ENCODE data around the gene ZNF76. TPM values are rescaled to one million over a fixed set of nuclear protein-coding genes. Genes with fewer than 3 reads are reported as not detected.

The ZNF76 gene
- 10 to 100 TPM; 34.8 to 49.3 (median 41.2) TPM for polyA plus RNA-seq (ENCODE audit: insufficient read depth in 1 of 5, insufficient read length in 5 of 5, low replicate concordance in 1 of 5)
- long read RNA-seq, donor 1, partial matches to known transcripts, result 0 of 3 reads
- long read RNA-seq, donor 1, other reads (novel, unspliced or antisense), result 0 of 3 reads
- long read RNA-seq, donor 2, partial matches to known transcripts, result 0 of 2 reads
- long read RNA-seq, donor 2, other reads (novel, unspliced or antisense), result 0 of 2 reads
- long read RNA-seq, donor 3, partial matches to known transcripts, result 0 of 2 reads
- long read RNA-seq, donor 3, other reads (novel, unspliced or antisense), result 0 of 2 reads
- long read RNA-seq, donor 4, partial matches to known transcripts, result 15 of 17 reads
- long read RNA-seq, donor 4, other reads (novel, unspliced or antisense), result 0 of 17 reads
- long read RNA-seq, donor 5, partial matches to known transcripts, result 6 of 6 reads
- long read RNA-seq, donor 5, other reads (novel, unspliced or antisense), result 0 of 6 reads
- long read RNA-seq, donor 6, partial matches to known transcripts, result 10 of 16 reads
- long read RNA-seq, donor 6, other reads (novel, unspliced or antisense), result 0 of 16 reads
- long read RNA-seq, donor 7, partial matches to known transcripts, result 0 of 2 reads
- long read RNA-seq, donor 7, other reads (novel, unspliced or antisense), result 0 of 2 reads
- long read RNA-seq, donor 8, partial matches to known transcripts, result 6 of 7 reads
- long read RNA-seq, donor 8, other reads (novel, unspliced or antisense), result 0 of 7 reads

DNA sequence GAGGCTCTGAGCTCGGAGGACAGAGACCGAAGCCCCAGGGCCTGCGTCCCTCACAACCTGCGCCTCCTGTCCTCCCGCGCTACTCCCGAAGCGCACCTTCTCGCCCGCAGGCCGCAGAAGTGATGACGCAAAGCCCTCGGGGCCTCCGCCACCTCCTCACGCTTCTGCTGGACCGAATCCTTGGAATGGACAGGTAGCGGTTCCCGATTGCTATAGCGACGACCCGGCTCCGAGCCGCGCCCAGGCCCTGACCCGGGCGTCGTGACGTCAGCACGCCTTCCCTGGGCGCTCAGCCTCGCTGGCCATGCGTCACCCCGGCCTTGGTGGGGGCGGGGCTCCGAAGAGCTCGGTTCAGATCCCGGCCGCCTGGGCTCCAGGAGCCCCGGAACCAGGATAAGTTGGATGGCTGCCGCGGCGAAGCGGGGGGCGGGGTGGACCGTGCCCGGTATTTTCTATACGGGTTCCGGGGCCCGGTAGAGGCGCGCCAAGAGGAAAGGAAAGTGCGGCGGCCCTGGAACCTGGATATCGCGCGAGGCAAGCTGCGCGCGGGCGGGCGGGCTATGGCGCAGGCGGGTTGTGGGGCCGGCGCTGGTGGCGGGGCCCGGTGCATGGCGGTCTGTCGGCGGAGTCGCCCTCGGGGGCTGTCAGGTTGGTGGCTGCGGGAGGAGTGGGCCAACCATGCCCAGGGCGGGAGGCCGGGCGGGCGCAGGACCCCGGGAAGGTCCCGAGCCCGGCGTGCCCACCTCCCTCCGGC lies at the start of gene ZNF76:
Gene ZNF76 (plus strand): TSS at position 542 of the 754 bp plus-strand sequence. CDS start 21,417 bp downstream, outside the sequence.
- DNase-seq, result peak; percentile 98 to 99

DNA sequence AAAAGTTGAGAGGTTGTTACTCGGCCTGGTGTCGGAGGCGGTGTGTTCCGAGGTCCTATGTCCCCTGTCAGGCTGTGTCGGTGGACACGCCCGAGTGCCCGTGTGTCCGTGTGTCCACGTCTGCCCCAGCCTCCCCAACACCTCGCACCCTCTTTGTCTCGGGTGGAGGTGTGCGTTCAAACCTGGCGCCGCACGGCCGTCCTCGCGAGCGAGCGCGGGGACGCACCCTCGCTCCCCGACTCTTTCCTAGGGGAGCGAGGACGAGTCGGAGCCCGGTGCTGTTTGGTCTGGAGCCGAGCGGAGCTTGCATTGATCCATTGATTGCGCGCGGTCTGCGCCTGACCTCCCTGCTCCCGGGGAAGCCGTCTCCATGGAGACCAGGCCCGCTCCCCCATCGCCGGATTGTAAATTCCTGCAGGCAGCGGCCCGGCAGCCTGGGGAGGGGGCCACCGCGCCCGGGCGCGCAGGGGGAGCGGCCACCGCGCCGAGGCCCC lies 46.2 kb upstream of the ZNF76 start:
- no peak for DNase-seq

DNA sequence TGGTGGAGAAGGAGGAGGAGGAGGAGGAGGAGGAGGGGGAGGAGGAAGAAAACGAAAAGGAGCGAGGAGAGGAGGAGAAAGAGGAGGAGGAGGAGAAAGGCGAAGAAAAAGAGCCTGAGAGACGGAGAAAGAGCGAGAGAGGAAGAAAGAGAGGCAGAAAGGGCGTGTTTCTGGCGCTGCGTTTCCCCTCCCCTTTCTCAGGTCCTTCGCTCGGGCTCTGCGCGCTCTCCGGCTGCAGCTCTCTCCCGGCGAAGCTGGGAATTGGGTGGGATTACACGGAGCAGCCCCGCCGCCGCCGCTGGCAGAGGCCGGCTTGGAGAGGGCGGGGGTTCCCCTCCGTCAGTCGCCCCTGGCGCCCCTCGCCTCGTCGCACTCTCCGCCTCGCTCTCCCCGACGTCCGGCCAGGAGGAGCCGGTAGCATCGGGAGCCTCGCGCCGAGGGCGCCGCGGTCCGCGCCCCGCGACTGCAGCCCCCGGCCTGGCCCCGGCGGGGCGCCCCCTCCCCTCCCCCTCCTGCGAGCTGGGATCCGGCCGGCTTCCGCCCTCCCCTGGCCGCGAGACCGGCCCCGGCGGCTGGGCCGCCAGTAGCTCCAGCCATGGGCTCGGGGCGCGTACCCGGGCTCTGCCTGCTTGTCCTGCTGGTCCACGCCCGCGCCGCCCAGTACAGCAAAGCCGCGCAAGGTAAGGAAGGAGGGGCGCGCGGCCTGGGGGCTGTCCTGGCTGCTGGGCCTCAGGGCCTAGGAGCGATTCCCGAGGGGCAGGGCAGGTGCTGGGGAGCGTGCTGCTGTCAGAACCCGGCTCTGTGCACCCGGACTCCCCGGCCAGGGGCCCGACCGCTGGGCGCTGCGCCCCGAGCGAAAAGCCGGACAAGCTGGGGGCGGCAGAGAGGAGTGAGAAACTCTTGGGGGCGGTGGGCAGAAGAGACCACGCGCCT lies 45.4 kb upstream of the ZNF76 start, which contains the start of gene SCUBE3:
Gene SCUBE3 (plus strand): TSS at position 133 of the 933 bp plus-strand sequence. CDS start 463 bp downstream, at position 596.
- peak in 1 of 2 donors; percentile 47 for DNase-seq

DNA sequence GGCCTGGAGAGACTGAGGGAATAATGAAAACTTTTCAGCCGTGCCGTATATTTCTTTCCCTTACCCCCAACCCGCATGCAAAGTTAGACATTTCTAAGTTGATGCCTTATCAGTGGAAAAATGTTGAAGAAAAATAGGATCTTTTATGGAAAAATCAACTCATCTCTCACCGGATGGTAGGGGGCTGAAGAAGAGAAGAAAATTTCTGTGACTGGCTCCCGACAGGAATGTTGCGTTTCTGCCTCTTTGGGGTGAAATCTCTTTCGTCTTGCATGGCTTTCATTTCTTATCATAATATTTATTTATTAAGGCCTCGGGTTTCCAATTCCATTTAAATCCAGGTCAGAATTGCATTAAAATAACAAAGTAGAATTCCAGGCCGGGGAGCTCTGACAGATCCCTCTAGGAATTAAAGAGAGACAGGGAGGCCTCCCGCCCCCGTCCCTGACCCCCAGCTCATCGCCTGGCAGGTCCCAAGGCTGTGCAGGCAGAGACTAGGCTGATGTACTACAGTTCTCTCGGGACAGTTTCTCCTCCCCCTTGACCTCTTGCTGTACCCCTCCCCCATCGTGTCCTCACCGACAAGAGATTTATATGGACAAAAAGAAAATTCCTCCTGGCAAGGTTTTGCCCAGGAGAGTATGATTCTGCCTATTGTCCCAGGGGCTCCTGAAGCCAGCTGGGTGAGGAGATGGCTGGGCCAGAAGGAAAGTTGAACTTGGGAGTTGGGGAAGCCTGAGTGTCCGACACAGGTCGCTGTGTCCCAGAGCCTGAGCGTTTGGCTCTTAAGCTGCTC lies 44.5 kb upstream of the ZNF76 start:
- no peak for DNase-seq

DNA sequence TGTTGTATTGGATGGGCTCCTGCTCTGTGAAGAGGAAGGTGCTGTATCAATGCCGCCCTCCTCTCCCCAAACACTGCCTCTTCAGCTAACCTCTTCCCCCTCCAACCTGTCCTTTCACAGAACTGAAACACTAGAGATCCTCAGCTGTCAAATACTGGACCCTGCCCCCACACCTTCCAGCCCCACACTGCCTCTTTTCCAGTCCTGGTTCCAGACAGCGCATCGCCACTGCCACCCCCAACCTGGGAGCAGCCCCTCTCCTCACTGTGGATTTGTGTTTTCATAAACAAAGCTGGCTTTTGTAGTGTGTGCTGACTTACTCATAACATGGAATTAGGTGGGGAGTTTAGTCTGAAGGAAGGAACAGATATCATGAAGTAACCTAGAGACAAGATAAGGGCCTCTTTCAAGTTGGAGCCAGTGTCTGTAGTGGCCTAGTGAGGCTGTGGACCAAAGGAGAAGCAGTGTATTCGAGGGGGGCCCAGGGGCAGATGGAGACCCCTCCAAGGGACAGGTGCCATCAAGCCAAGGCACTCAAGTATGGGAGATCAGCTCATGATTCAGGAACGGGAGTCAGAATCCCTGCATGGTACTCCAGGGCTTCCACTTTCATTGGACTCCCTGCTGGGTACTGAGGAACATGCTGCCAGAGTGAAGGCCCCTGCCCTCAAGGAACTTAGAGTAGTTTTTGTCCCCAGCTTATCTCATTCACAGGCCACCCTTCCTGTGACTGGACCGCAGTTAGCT lies 43.7 kb upstream of the ZNF76 start:
- DNase-seq, result no peak

DNA sequence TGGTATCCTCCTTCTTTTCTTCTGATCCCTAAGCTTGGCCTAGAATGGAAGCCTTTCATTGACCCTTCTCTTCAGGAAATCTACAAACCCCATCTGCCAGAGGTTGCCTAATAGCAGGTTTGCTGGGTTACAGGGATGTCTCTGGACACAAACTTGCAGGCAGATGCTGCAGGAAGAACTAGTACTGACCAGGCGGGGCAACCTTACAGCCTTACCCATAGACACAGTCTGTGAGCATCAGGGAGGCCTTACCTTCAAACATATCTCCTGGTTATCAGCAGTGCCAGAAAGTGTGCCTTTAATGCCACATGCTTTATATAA lies 43.2 kb upstream of the ZNF76 start:
- DNase-seq, result no peak

DNA sequence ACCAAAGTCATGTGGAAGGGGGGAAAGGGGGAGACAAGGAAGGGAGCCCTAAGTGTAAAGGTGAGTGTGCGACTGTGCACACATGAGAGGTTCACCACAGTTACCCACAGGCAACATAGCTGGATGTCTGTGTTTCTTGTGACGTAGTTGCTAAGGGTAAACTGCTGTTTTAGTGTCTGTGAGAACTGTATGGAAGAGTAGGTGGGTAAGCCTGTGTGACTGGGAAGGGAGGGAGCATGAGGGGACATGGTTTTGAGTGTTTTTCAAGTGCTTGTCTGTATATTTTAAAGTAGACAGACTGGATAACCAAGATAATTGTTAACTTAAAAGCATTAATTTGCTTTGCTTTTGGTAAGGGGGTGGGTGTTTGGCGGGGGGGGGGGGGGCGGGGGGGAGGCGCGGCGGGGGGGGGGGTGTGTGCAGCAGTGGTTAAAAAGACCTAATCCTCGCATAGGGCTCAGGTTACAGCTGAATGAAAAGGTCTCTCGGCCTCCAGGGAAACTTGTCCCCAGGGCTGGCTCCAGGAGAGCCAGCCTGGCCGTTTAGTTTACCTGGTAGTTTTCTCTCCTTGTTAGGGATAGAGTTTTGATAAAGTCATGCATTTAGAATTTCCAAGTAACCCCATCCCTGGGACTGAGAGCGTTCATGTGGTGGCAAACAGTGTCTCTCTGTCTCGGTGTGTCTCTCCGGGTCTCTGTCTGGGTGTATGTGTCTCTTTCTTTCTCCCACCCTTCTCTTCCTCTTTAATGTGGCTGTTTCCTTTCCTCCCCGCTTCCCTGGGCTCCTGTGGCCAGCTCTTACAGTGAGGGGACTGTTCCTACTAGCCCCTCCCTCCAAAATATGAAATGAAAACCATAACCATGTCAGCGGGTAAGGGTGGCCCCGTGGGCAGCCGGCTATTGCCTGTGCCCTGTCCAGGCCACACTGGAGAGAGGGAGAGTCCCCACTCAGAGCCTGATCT lies 42.4 kb upstream of the ZNF76 start:
- DNase-seq, result peak in 1 of 2 donors; percentile 36

DNA sequence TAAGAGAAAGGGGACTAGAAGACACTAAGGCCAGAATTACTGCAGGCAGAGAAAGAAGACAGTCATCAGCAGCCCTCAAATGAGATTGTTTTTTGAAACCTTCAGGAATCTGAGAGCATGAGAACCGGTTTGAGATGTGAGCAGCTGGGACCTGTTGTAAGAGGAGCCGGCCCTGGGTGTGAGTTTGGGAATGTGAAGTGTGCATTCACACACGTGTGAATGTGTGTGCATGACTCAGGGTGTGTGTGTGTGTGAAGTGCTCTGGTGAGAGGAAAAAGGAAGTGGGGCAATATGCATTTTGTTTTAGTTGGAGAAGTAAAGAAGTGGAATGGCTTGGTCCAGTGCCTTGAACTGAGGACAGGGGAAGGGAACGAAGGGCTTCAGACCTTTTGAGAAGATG lies 41.5 kb upstream of the ZNF76 start:
- no peak for DNase-seq

DNA sequence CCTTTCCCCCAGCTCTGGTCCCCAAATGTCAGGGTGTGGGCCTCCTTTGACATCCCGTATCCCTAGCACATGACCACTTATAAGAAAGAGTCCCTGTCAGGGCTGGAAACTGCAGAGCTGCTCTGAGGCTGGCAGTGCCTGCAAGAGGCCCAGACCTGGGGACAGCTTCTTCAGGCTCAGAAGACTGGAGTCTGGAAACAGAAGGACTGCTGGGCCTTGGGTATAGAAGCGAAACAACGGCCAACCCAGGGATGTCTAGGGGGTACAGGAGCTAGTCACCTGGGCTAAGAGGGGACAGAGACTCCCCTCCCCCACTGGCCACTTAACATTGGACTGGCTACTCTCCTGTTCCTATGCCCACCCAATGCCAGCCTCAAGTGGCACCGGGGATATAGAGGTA lies 41.1 kb upstream of the ZNF76 start:
- DNase-seq, result no peak

DNA sequence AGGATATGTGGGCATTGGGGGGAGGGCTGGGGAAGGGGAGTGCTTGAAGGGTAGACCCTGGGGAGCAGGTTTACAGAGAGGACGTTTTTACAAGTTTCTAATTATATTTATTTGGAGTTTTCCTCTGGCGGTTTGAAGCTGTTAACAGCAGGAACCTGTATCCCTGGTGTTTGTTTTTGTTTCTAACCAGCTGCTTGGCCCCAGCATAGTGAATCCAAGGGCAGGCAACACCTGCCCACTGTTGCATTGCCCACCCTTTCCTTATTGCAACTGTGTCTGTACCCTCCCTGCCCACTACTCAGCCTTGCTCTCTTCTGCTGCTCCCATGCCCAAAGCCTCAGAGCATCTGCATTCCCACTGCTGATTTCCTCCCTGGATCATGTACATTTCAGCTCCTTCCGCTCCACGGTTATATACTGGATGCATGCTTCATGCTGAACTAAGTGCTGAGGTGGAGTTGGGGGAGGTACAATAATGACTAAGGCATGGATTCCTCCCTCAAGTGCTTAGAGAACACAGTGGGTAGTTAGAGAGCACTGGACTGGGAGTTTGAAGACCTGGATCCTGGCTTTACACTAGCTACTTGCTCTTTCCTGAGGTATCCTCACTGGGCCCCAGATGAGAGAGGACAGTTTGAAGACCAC lies 39.7 kb upstream of the ZNF76 start:
- DNase-seq, result no peak

DNA sequence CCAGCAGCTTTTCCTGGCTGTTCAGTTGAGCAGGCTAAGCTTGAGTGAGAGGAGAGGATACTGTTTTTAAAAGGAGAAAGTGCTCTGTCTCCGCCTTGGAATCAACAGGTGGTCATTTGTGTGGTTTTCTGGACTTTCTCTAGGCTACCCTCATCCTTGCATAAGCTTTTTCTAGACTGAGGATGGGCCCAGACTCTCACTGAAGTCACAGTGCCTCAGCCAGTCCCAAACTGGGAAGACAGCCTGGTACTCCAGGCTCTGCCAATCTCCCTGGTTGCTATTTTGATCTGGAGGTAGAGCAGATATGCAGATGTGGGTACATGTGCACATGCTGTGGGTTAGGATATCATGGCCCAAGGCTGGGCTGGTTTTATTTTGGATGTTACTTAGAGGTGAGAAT lies 38.8 kb upstream of the ZNF76 start:
- DNase-seq, result no peak

DNA sequence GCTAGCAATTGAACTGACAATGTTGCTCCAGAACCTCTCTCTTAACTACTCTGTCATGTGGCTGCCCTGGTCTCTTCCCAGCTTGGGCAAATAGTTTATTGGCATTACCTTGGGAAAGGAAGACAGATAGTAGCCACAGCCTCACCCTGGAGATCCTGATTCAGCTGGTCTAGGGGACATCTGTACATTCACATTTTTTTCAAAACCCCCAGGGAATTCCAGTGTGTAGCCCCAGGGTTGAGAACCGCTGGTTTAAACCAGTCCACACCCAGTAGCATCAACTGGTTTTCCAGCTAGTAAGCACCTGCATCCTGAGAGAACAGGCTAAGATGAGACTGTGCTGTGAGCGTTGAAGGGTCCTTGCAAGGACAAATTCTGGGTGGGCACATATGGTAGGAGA lies 36.1 kb upstream of the ZNF76 start:
- no peak for DNase-seq

DNA sequence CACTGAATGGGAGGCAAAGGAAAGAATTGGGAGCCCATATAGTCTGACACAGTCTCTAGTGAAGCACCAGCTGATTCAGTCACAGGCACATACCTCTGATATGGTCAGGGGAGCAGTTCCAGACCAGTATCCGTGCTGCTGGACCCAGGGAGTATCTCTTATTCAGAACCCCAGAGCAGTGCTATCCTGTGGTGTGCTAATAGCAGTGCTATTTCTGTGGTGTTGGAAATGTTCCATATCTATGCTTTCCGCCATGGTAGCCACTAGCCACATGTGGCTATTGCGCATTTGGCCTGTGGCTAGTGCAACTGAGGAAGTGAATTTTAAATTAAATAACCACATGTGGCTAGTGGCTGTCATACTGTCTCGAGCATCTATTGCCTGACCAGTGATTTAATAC lies 34.8 kb upstream of the ZNF76 start:
- no peak for DNase-seq

DNA sequence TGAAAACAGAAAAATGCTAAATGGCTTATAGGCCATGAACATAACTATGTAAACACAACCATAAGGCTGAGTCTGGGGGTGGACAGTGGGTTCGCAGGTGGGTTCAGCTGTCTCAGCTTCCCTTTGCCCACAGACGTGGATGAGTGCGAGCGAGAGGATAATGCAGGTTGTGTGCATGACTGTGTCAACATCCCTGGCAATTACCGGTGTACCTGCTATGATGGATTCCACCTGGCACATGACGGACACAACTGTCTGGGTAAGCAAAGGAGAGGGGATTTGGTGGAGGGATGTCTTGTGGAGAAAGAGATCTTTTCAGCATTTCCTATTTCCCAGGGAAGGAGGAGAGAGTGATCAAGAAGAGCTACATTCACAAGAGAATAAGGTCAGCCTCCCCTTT lies 31.1 kb upstream of the ZNF76 start:
- no peak for DNase-seq

DNA sequence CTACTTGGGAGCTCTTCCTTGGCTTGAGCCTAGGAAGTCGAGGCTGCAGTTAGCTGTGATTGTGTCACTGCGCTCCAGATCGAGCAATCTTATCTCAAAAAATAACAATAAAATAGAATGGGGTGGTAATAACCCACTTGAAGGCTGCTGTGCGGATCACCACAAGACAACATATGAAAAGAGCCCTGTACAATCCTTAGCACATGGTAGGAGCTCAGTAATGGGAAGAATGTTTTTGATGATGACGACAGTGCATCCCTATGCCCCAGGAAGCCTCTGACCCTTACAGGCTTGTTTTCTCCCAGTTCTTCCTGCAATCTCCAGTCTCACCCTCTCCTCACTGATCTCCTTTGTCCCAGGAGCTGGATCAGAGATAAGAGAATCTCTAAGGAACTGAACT lies 30.2 kb upstream of the ZNF76 start:
- no peak for DNase-seq

DNA sequence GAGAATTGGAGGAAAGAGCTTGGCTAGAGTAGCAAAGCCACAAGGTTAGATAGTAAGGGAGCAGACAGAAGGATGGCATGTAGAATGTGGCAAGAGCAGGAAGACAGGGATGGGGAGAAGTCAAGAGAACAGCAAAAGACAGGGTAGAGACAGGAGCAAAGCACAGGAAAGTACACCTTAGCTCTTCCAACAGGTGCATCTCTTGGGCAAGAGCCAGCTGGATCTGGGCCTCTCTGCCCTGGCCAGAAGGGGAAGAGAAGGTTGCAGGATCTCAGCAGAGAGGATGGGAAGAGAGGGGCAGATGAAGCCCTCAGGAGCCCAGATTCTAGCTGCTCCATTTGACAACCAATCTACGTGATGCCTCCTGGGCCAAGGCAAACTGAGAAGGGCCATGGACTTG lies 29.0 kb upstream of the ZNF76 start:
- DNase-seq, result no peak

DNA sequence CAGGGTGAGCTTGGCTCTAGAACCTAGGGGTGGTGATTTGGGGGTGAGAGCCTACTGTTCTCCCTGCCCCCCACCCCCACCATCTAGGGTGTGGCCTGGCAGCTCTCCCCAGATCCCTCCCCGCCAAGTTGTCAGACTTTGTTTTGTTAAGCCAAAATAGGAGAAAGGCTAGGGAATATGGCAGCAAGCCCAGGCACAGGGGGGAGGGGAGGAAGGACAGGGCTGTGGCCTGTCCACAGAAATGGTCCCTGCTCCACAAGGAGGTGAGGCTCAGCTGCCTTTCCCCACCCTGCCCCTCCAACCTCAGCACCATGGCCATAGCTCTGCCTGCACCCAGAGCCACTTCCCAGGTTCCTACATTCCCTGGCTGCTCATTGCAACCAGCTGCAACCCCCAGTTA lies 28.6 kb upstream of the ZNF76 start:
- no peak for DNase-seq

DNA sequence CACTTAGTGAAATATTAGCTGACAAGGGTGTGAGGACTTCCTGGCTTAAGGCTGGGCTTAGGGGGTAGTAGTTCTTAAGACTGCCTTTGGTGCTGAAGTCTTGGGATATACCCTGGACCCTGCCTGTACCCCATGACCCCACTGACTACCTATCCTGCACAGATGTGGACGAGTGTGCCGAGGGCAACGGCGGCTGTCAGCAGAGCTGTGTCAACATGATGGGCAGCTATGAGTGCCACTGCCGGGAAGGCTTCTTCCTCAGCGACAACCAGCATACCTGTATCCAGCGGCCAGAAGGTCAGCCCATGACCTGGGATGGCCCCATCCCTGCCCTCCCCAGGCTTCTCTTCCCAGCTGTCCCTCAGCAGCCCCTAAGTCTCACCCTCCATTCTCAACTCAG lies 28.0 kb upstream of the ZNF76 start:
- no peak for DNase-seq

All from right lung (tissue), 10 donors.